Measurements from ENCODE around the gene BLVRB. TPM values are rescaled to one million over a fixed set of nuclear protein-coding genes. Genes with fewer than 3 reads are reported as not detected.

BLVRB gene
- total and polyA plus RNA-seq, 4 donors = 132 to 1,243 (median 252) TPM

- 86% methylated on average over 8 of the region's 8 CpGs for WGBS
Observed at GRCh38 chr19:40508739-40509260, 43.3 kb upstream of the BLVRB start.

GRCh38 chr19:40507892-40508291 is 42.3 kb upstream of the BLVRB start:
- TF ChIP-seq SP1 (IDR thresholded peaks at IDR 0.05) = no peak
- TF ChIP-seq EGR1 (IDR thresholded peaks at IDR 0.05; ENCODE audit: low read depth in 2 of 2) = no peak
- no peak for TF ChIP-seq RAD21 (IDR thresholded peaks at IDR 0.05)
- H3K27ac ChIP-seq (ENCODE audit: low read depth in 1 of 2, low read length in 2 of 2) = no peak overlapping the region
- H3K9ac ChIP-seq (ENCODE audit: low read depth in 1 of 2, low read length in 2 of 2) = no peak overlapping the region
- no peaks in the 10 kb centered on the region for H3K9me3 ChIP-seq (ENCODE audit: control insufficient read depth in 4 of 4, low read length in 3 of 4)
- WGBS = 73% methylated on average over 2 of the region's 2 CpGs
- H3K4me1 ChIP-seq (ENCODE audit: control insufficient read depth in 4 of 4, insufficient read depth in 4 of 4, low read length in 3 of 4) = peaks cover 0 to 6% (median 2%) of the 10 kb centered on the region in 4 donors
- H3K27me3 ChIP-seq (ENCODE audit: control insufficient read depth in 4 of 4, insufficient read depth in 4 of 4, low read length in 3 of 4) = peaks cover 0 to 5% (median 1%) of the 10 kb centered on the region in 4 donors
- no peaks in the 10 kb centered on the region for H3K36me3 ChIP-seq (ENCODE audit: control insufficient read depth in 4 of 4, insufficient read depth in 3 of 4, low read depth in 1 of 4, low read length in 3 of 4)
- no peak for DNase-seq (ENCODE audit: low spot score)
- no peak overlapping the region for H3K4me3 ChIP-seq (ENCODE audit: low read depth in 1 of 3, low read length in 3 of 3)

More at GRCh38 chr19:40508739-40509260, 43.3 kb upstream of the BLVRB start:
- Histone ChIP-seq H3K27me3 (ENCODE audit: control insufficient read depth in 4 of 4, insufficient read depth in 4 of 4, low read length in 3 of 4) (peaks cover 0 to 5% (median 2%) of the 10 kb centered on the region in 4 donors), H3K9ac (ENCODE audit: low read depth in 1 of 2, low read length in 2 of 2) (no peak overlapping the region), H3K27ac (ENCODE audit: low read depth in 1 of 2, low read length in 2 of 2) (no peak overlapping the region), H3K4me1 (ENCODE audit: control insufficient read depth in 4 of 4, insufficient read depth in 4 of 4, low read length in 3 of 4) (peaks cover 0 to 10% (median 4%) of the 10 kb centered on the region in 4 donors), H3K9me3 (ENCODE audit: control insufficient read depth in 4 of 4, low read length in 3 of 4) (no peaks in the 10 kb centered on the region), H3K36me3 (ENCODE audit: control insufficient read depth in 4 of 4, insufficient read depth in 3 of 4, low read depth in 1 of 4, low read length in 3 of 4) (no peaks in the 10 kb centered on the region), H3K4me3 (ENCODE audit: low read depth in 1 of 3, low read length in 3 of 3) (no peak overlapping the region)
- TF ChIP-seq JUND (IDR thresholded peaks at IDR 0.05) (no peak), HNF4A (conservative IDR thresholded peaks at IDR 0.05) (no peak), TAF1 (conservative IDR thresholded peaks at IDR 0.05) (no peak), SP1 (IDR thresholded peaks at IDR 0.05) (no peak), MAX (IDR thresholded peaks at IDR 0.05) (no peak), FOXA2 (IDR thresholded peaks at IDR 0.05) (no peak), RAD21 (IDR thresholded peaks at IDR 0.05) (no peak)
- DNase-seq (ENCODE audit: low spot score) = no peak

- WGBS = 76% methylated on average over 9 of the region's 9 CpGs
- Histone ChIP-seq H3K9me3 (ENCODE audit: control insufficient read depth in 4 of 4, low read length in 3 of 4) (no peaks in the 10 kb centered on the region), H3K4me1 (ENCODE audit: control insufficient read depth in 4 of 4, insufficient read depth in 4 of 4, low read length in 3 of 4) (no peaks in the 10 kb centered on the region), H3K9ac (ENCODE audit: low read depth in 1 of 2, low read length in 2 of 2) (no peak overlapping the region), H3K27ac (ENCODE audit: low read depth in 1 of 2, low read length in 2 of 2) (no peak overlapping the region), H3K36me3 (ENCODE audit: control insufficient read depth in 4 of 4, insufficient read depth in 3 of 4, low read depth in 1 of 4, low read length in 3 of 4) (no peaks in the 10 kb centered on the region), H3K4me3 (ENCODE audit: low read depth in 1 of 3, low read length in 3 of 3) (no peak overlapping the region), H3K27me3 (ENCODE audit: control insufficient read depth in 4 of 4, insufficient read depth in 4 of 4, low read length in 3 of 4) (no peaks in the 10 kb centered on the region)
- TF ChIP-seq YY1 (IDR thresholded peaks at IDR 0.05) (no peak), TAF1 (conservative IDR thresholded peaks at IDR 0.05) (no peak), ATF3 (IDR thresholded peaks at IDR 0.05) (no peak), ZBTB33 (IDR thresholded peaks at IDR 0.05) (no peak), JUND (IDR thresholded peaks at IDR 0.05) (no peak), CTCF (IDR thresholded peaks at IDR 0.05; ENCODE audit: low read depth, low read length, missing input control) (no peak)
- DNase-seq (ENCODE audit: low spot score) = no peak
Observed at GRCh38 chr19:40506099-40506498, 40.6 kb upstream of the BLVRB start.

Data from liver (tissue), 9 donors.